H9 (cell line): ENCODE results near the gene VPS51. TPM values are rescaled to one million over a fixed set of nuclear protein-coding genes. Genes with fewer than 3 reads are reported as not detected.

Experiments used
- DNase-seq: peaks from one replicate; pipeline ENCODE4 v3.0.0-alpha.2; 2017
- H2AFZ ChIP-seq: one replicate; pipeline ENCODE4 v1.6.1; 2013; ENCODE audit warnings: mild to moderate bottlenecking, low read length, control low read depth, moderate library complexity
- H2AK5ac ChIP-seq: 2 replicates; pipeline ENCODE4 v1.6.1; 2013; ENCODE audit warnings: low read length, control low read depth, mixed read lengths; ENCODE audit not compliant: insufficient read length
- H2BK120ac ChIP-seq: one replicate; pipeline ENCODE4 v1.6.1; 2013; ENCODE audit warnings: low read depth, mild to moderate bottlenecking, low read length, control low read depth, inconsistent platforms; ENCODE audit not compliant: poor library complexity, severe bottlenecking
- H2BK12ac ChIP-seq: 2 replicates; pipeline ENCODE4 v1.6.1; 2013; ENCODE audit warnings: low read length, control low read depth, mixed read lengths, low read depth; ENCODE audit not compliant: insufficient read length
- H2BK15ac ChIP-seq: 2 replicates; pipeline ENCODE4 v1.6.1; 2013; ENCODE audit warnings: low read depth, low read length, control low read depth
- H2BK20ac ChIP-seq: one replicate; pipeline ENCODE4 v1.6.1; 2013; ENCODE audit warnings: low read depth, mild to moderate bottlenecking, low read length, control low read depth, inconsistent platforms; ENCODE audit not compliant: poor library complexity, severe bottlenecking
- H2BK5ac ChIP-seq: 2 replicates; pipeline ENCODE4 v1.6.1; 2013; ENCODE audit warnings: low read length, control low read depth, mixed read lengths; ENCODE audit not compliant: insufficient read length
- H3K14ac ChIP-seq: 2 replicates; pipeline ENCODE4 v1.6.1; 2013; ENCODE audit warnings: low read length, control low read depth; ENCODE audit not compliant: insufficient read depth
- H3K18ac ChIP-seq: 2 replicates; pipeline ENCODE4 v1.6.1; 2013; ENCODE audit warnings: low read depth, mild to moderate bottlenecking, mixed read lengths, low read length, control low read depth; ENCODE audit not compliant: insufficient read length
- H3K23ac ChIP-seq: 2 replicates; pipeline ENCODE4 v1.6.1; 2013; ENCODE audit warnings: low read length, control low read depth, mixed read lengths, low read depth; ENCODE audit not compliant: insufficient read length
- H3K23me2 ChIP-seq: 2 replicates; pipeline ENCODE4 v1.6.1; 2013; ENCODE audit warnings: low read depth, mild to moderate bottlenecking, mixed read lengths, low read length, control low read depth; ENCODE audit not compliant: insufficient read length, poor library complexity, severe bottlenecking
- H3K27ac ChIP-seq: 2 replicates; pipeline ENCODE4 v1.5.1; 2013; ENCODE audit warnings: low read length, control low read depth, mixed read lengths, low read depth; ENCODE audit not compliant: insufficient read length
- H3K27me3 ChIP-seq: 2 replicates; pipeline ENCODE4 v1.6.1; 2013; ENCODE audit warnings: low read length, control low read depth, inconsistent platforms; ENCODE audit not compliant: insufficient read depth
- H3K4ac ChIP-seq: 2 replicates; pipeline ENCODE4 v1.6.1; 2013; ENCODE audit warnings: low read depth, mild to moderate bottlenecking, control low read depth, inconsistent platforms, low read length, moderate library complexity
- H3K4me1 ChIP-seq: 2 replicates; pipeline ENCODE4 v1.6.1; 2013; ENCODE audit warnings: low read length, control low read depth, inconsistent platforms; ENCODE audit not compliant: insufficient read depth
- H3K4me2 ChIP-seq: 2 replicates; pipeline ENCODE4 v1.6.1; 2013; ENCODE audit warnings: low read length, control low read depth, mixed read lengths; ENCODE audit not compliant: insufficient read length, insufficient read depth
- H3K56ac ChIP-seq: 2 replicates; pipeline ENCODE4 v1.6.1; 2013; ENCODE audit warnings: low read depth, mild to moderate bottlenecking, mixed read lengths, low read length, control low read depth; ENCODE audit not compliant: insufficient read length
- H3K79me1 ChIP-seq: 2 replicates; pipeline ENCODE4 v1.6.1; 2013; ENCODE audit warnings: low read depth, mild to moderate bottlenecking, moderate library complexity, low read length, control low read depth, inconsistent platforms; ENCODE audit not compliant: insufficient read depth, poor library complexity, severe bottlenecking
- H3K79me2 ChIP-seq: 2 replicates; pipeline ENCODE4 v1.6.1; 2013; ENCODE audit warnings: low read length, control low read depth, inconsistent platforms; ENCODE audit not compliant: insufficient read depth
- H3K9ac ChIP-seq: 2 replicates; pipeline ENCODE4 v1.6.1; 2013; ENCODE audit warnings: low read length, control low read depth, mixed read lengths; ENCODE audit not compliant: insufficient read length; ENCODE audit errors: extremely low read depth
- H3K9me3 ChIP-seq: one replicate; pipeline ENCODE4 v1.6.1; 2013; ENCODE audit warnings: low read depth, low read length, inconsistent platforms; ENCODE audit not compliant: control insufficient read depth
- H3T11ph ChIP-seq: one replicate; pipeline ENCODE4 v1.6.1; 2013; ENCODE audit warnings: mild to moderate bottlenecking, low read length, control low read depth, inconsistent platforms
- H4K20me1 ChIP-seq: one replicate; pipeline ENCODE4 v1.6.1; 2013; ENCODE audit not compliant: control insufficient read depth, insufficient read length, insufficient read depth
- H4K5ac ChIP-seq: 2 replicates; pipeline ENCODE4 v1.6.1; 2013; ENCODE audit warnings: low read depth, mild to moderate bottlenecking, mixed read lengths, low read length, control low read depth; ENCODE audit not compliant: insufficient read length
- H4K8ac ChIP-seq: replicated peaks from 2 replicates; pipeline ENCODE4 v1.6.1; 2013; ENCODE audit warnings: low read length, control low read depth, mixed read lengths, low read depth; ENCODE audit not compliant: insufficient read length
- H4K91ac ChIP-seq: 2 replicates; pipeline ENCODE4 v1.6.1; 2013; ENCODE audit warnings: low read depth, mild to moderate bottlenecking, moderate library complexity, mixed read lengths, low read length, control low read depth; ENCODE audit not compliant: insufficient read length
- H3K27ac Mint-ChIP-seq, 3 experiments: 2 replicates in 2 of 3; 3 replicates in 1 of 3; pipeline ENCODE4 v1.8.0; 2020 to 2021; ENCODE audit warnings: mixed read lengths in 3 of 3, mild to moderate bottlenecking in 1 of 3, moderate library complexity in 1 of 3
- H3K27me3 Mint-ChIP-seq: 2 replicates; pipeline ENCODE4 v1.8.0; 2021; ENCODE audit warnings: low read depth, mild to moderate bottlenecking, moderate library complexity, mixed read lengths
- H3K36me3 Mint-ChIP-seq, 3 experiments: 2 replicates in 2 of 3; 3 replicates in 1 of 3; pipeline ENCODE4 v1.8.0; 2020 to 2021; ENCODE audit warnings: low read depth in 3 of 3, mixed read lengths in 3 of 3; ENCODE audit not compliant: insufficient read depth in 1 of 3
- H3K4me1 Mint-ChIP-seq, 2 experiments: 2 replicates each; pipeline ENCODE4 v1.8.0; 2020; ENCODE audit warnings: mixed read lengths in 2 of 2
- H3K4me3 Mint-ChIP-seq, 2 experiments: 2 replicates in 1 of 2; 3 replicates in 1 of 2; pipeline ENCODE4 v1.8.0; 2020 to 2021; ENCODE audit warnings: mild to moderate bottlenecking in 2 of 2, mixed read lengths in 2 of 2, moderate library complexity in 1 of 2
- H3K9me3 Mint-ChIP-seq, 2 experiments: 2 replicates in 1 of 2; 3 replicates in 1 of 2; pipeline ENCODE4 v1.8.0; 2020; ENCODE audit warnings: mild to moderate bottlenecking in 2 of 2, mixed read lengths in 2 of 2, moderate library complexity in 1 of 2
- CTCF ChIP-seq: fragments of 200-600 bp; sonication (generic); conservative IDR thresholded peaks from 3 replicates; pipeline ENCODE4 v1.8.0; 2021; ENCODE audit warnings: antibody characterized with exemption, mild to moderate bottlenecking
- WGBS: extraction: QIAGEN DNeasy Blood & Tissue Kit; methylation state at CpG from one replicate; pipeline ENCODE4 v1.1.7; 2013; ENCODE audit warnings: missing lambda C conversion rate, low lambda C conversion rate, mixed read lengths; ENCODE audit not compliant: insufficient read length; ENCODE audit errors: extremely low coverage; 5-methylcytosine and 5-hydroxymethylcytosine counted together
- total RNA-seq: library from RNA; stranded (reverse); gene quantifications from 2 replicates; pipeline ENCODE4 v1.2.1, GENCODE V29; 2021

VPS51 gene
- total RNA-seq, 1 experiment from 2014 or later = 94.7 TPM

- Histone ChIP-seq H3K23ac (no peak overlapping the region), H4K5ac (no peak overlapping the region), H4K20me1 (no peaks in the 10 kb centered on the region), H3K56ac (no peak overlapping the region), H2AK5ac (no peak overlapping the region), H3K18ac (no peak overlapping the region), H3K9ac (no peak overlapping the region), H3K27ac (no peak overlapping the region), H3K4me1 (no peaks in the 10 kb centered on the region), H3K79me2 (no peaks in the 10 kb centered on the region), H2BK20ac (no peak overlapping the region), H3T11ph (no peak overlapping the region), H3K4ac (no peak overlapping the region), H3K27me3 (no peaks in the 10 kb centered on the region), H4K91ac (no peak overlapping the region), H3K4me2 (no peak overlapping the region), H2BK120ac (no peak overlapping the region), H3K9me3 (no peaks in the 10 kb centered on the region), H2BK12ac (no peak overlapping the region), H3K23me2 (peaks cover 18% of the 10 kb centered on the region), H2AFZ (no peak overlapping the region), H2BK5ac (no peak overlapping the region), H3K79me1 (no peaks in the 10 kb centered on the region), H4K8ac (no peak overlapping the region), H3K14ac (no peak overlapping the region), H2BK15ac (no peak overlapping the region)
- Mint-ChIP-seq H3K4me3 (peak overlapping the region in 1 of 2 experiments; percentile 99; a peak in 2 of 5 replicates), H3K27me3 (peaks cover 1% of the 10 kb centered on the region; the same call in 1 of the 2 replicates), H3K9me3 (no peaks in the 10 kb centered on the region), H3K27ac (no peak overlapping the region), H3K4me1 (peaks cover 17 to 25% of the 10 kb centered on the region in 2 experiments), H3K36me3 (peaks cover 8 to 42% (median 40%) of the 10 kb centered on the region in 3 experiments)
- WGBS = no CpG with 5 or more reads among the region's 11 CpGs
- TF ChIP-seq CTCF = no peak
- DNase-seq = no peak
These were observed 18.6 kb downstream of the VPS51 start for GRCh38 chr11:65114538-65115171.
